ENCODE data around the gene BBX.

Gene BBX

GRCh38 chr3:107660306-107660976 is 137.7 kb downstream of the BBX start:
- Histone ChIP-seq H3K4me2 (no peak overlapping the region), H4K20me1 (peaks cover 12% of the 10 kb centered on the region), H3K4me1 (peaks cover 11% of the 10 kb centered on the region; the same call in 1 of the 2 replicates), H3K27me3 (no peaks in the 10 kb centered on the region), H3K9ac (no peak overlapping the region), H3K36me3 (0 out of 2 replicates have a peak, but pooled peaks cover under 1% of the 10 kb centered on the region), H3K27ac (no peak overlapping the region), H3K4me3 (no peak overlapping the region), H3K9me3 (no peaks in the 10 kb centered on the region)
- no peak for TF ChIP-seq Cebpa-rat (IDR thresholded peaks at IDR 0.05)

DNA sequence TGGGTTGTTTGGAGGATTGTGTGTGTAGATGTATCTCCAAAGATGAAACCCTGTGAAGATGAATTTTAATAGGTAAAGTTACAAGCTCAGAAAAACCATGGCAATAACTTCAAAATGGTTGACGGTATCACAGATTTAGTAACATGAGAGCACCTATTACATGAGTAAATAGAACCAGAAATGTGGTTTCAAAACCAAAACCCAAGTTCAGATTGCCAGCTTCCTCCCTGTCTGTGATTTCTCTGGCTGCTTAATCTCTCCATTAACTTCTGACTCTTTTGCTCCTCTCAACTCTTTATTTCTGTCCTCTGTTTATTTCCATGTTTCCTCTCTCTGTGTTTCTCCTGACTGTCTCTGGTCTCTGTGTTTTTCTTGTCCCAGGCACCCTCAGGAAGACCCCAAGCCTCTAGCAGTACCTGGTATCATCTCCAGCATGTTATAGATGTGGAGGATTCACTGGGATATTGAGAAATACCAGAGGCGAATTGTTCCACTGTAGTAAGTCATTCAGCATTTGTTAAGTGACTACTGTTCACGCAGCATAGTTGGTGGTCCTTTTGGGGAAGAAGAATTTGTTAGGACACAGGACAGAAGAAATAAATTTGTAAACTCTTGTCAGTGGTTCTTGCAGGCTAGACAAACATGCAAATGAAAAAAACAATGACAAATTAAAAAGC is 138.8 kb downstream of the BBX start:
- no peaks in the 10 kb centered on the region for H3K9me3 ChIP-seq
- no peak overlapping the region for H3K4me2 ChIP-seq
- H3K9ac ChIP-seq, result no peak overlapping the region
- no peak for TF ChIP-seq Cebpa-rat (IDR thresholded peaks at IDR 0.05)
- peaks cover 11% of the 10 kb centered on the region; the same call in 1 of the 2 replicates for H3K4me1 ChIP-seq
- H4K20me1 ChIP-seq, result peaks cover 23% of the 10 kb centered on the region
- H3K36me3 ChIP-seq, result peaks cover 7% of the 10 kb centered on the region; the same call in 1 of the 2 replicates
- no peaks in the 10 kb centered on the region for H3K27me3 ChIP-seq
- no peak overlapping the region for H3K27ac ChIP-seq
- H3K4me3 ChIP-seq, result no peak overlapping the region

DNA sequence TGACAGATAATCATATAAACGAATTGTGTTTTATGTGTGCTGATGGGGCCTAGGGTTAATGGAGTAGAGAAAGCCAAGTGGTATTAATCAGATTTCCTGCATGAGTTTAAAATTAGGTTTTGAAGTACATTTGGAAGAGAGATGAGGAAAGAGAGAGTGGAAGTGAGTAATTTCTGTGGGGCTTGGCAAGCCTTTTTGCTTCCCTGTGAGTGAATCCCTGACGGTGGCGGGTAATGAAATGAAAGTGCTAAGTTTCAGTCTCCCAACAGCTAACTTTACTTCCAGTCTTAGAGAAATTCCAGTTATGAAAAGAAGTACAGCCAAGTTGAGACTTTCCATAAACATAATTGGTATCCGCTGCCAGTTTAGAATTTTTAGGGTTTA is 139.4 kb downstream of the BBX start:
- H3K27ac ChIP-seq, result no peak overlapping the region
- peaks cover 25% of the 10 kb centered on the region for H4K20me1 ChIP-seq
- H3K36me3 ChIP-seq, result peaks cover 7% of the 10 kb centered on the region; the same call in 1 of the 2 replicates
- TF ChIP-seq Cebpa-rat (IDR thresholded peaks at IDR 0.05), result no peak
- no peak overlapping the region for H3K4me3 ChIP-seq
- no peak overlapping the region for H3K9ac ChIP-seq
- no peaks in the 10 kb centered on the region for H3K27me3 ChIP-seq
- H3K9me3 ChIP-seq, result no peaks in the 10 kb centered on the region
- no peak overlapping the region for H3K4me2 ChIP-seq
- peaks cover 11% of the 10 kb centered on the region; the same call in 1 of the 2 replicates for H3K4me1 ChIP-seq

GRCh38 chr3:107662586-107662985 is 139.8 kb downstream of the BBX start:
- H4K20me1 ChIP-seq, result peaks cover 25% of the 10 kb centered on the region
- H3K36me3 ChIP-seq, result peaks cover 7% of the 10 kb centered on the region; the same call in 1 of the 2 replicates
- no peaks in the 10 kb centered on the region for H3K9me3 ChIP-seq
- H3K4me1 ChIP-seq, result peaks cover 11% of the 10 kb centered on the region; the same call in 1 of the 2 replicates
- H3K4me3 ChIP-seq, result no peak overlapping the region
- H3K27me3 ChIP-seq, result no peaks in the 10 kb centered on the region
- H3K9ac ChIP-seq, result no peak overlapping the region
- no peak overlapping the region for H3K4me2 ChIP-seq
- no peak overlapping the region for H3K27ac ChIP-seq
- no peak for TF ChIP-seq Cebpa-rat (IDR thresholded peaks at IDR 0.05)

DNA sequence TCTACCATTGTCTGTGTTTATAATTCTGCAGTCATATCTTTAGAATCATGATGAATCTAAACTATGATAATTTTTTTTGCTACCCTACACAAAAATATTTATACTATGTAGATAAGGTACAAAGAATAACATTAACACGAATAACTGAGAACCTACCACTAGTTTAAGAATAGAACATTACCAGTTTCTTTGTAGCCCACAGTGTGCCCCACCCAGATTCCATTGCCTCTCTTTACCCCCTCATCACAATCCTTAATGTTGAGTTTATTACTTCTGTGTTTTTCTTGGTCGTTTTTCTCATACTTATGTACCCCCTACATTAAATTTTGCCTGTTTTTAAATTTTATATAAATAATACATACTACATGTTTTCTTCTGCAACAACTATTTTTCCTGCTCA is 140.5 kb downstream of the BBX start:
- Histone ChIP-seq H3K9ac (no peak overlapping the region), H4K20me1 (peaks cover 28% of the 10 kb centered on the region), H3K27me3 (no peaks in the 10 kb centered on the region), H3K4me3 (no peak overlapping the region), H3K27ac (no peak overlapping the region), H3K4me2 (no peak overlapping the region), H3K36me3 (peaks cover 7% of the 10 kb centered on the region; the same call in 1 of the 2 replicates), H3K9me3 (no peaks in the 10 kb centered on the region), H3K4me1 (peaks cover 11% of the 10 kb centered on the region; the same call in 1 of the 2 replicates)
- no peak for TF ChIP-seq Cebpa-rat (IDR thresholded peaks at IDR 0.05)

DNA sequence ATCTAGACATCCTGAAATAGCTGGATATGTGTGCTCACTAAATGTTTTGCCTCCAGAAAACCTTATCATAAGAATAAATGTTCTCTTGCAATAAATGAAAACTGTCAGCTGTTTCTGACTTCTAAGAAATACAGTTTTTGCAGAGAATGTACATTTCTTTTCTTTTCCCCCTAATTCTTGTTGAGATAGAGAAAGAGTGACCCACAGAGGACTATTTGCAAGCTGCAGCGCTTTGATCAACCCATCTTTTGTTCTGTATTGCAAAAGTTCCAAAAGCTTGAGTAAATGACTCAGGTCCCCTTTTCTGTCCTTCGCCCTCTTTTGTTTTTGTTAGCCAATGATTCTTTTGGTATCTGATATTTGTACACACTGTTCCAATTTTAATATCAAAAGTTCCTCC is 141.9 kb downstream of the BBX start:
- H4K20me1 ChIP-seq, result peaks cover 38% of the 10 kb centered on the region
- no peaks in the 10 kb centered on the region for H3K27me3 ChIP-seq
- TF ChIP-seq Cebpa-rat (IDR thresholded peaks at IDR 0.05), result no peak
- H3K4me2 ChIP-seq, result no peak overlapping the region
- H3K9ac ChIP-seq, result no peak overlapping the region
- H3K36me3 ChIP-seq, result peaks cover 7% of the 10 kb centered on the region; the same call in 1 of the 2 replicates
- H3K9me3 ChIP-seq, result no peaks in the 10 kb centered on the region
- no peak overlapping the region for H3K27ac ChIP-seq
- H3K4me1 ChIP-seq, result peaks cover 11% of the 10 kb centered on the region; the same call in 1 of the 2 replicates
- no peak overlapping the region for H3K4me3 ChIP-seq

DNA sequence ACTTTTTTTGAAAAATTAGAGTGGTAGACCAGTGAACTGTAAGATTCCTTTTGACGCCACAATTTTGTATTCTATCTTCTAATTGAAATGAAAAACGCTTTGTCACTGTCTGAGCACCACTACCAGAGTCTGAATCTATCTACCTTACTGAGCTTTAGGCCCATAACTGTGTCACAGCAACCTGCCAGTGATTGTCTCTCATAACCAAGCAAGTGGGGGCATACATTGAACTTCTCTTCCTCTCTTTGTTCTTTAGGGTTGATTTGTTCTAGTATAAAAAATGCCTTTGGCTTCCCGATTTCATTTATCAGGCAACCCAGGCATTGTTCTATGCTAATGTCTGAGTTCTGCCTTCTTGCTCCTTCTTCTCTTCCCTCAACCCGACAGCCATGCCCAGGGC is 142.6 kb downstream of the BBX start:
- Histone ChIP-seq H3K36me3 (peaks cover 7% of the 10 kb centered on the region; the same call in 1 of the 2 replicates), H3K9me3 (no peaks in the 10 kb centered on the region), H3K4me2 (no peak overlapping the region), H3K4me1 (peaks cover 11% of the 10 kb centered on the region; the same call in 1 of the 2 replicates), H4K20me1 (peaks cover 35% of the 10 kb centered on the region; the same call in 1 of the 2 replicates), H3K9ac (no peak overlapping the region), H3K4me3 (no peak overlapping the region), H3K27me3 (no peaks in the 10 kb centered on the region), H3K27ac (no peak overlapping the region)
- no peak for TF ChIP-seq Cebpa-rat (IDR thresholded peaks at IDR 0.05)

DNA sequence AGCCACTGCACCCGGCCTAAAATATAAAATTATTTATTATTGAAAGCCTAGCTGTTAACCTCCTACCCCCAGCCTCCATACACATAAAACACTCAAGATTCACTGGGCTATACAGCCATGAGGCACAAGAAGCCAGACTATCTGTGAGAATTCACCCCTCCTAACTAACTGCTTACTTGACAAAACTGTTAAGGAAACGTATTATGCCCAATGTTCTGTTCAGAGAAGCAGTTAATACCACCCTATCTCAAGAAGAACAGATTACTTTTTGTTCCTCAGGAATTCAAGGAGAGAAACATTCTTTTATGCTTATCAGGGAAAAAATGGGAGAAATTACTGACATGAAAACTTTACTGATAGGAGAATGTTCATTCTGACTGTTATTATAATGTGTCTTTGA is 144.1 kb downstream of the BBX start:
- Histone ChIP-seq H3K9ac (no peak overlapping the region), H3K27ac (no peak overlapping the region), H3K4me3 (no peak overlapping the region), H4K20me1 (peaks cover 35% of the 10 kb centered on the region; the same call in 1 of the 2 replicates), H3K4me1 (0 out of 2 replicates have a peak, but pooled peaks cover 4% of the 10 kb centered on the region), H3K27me3 (no peaks in the 10 kb centered on the region), H3K36me3 (peaks cover 7% of the 10 kb centered on the region; the same call in 1 of the 2 replicates), H3K9me3 (no peaks in the 10 kb centered on the region), H3K4me2 (no peak overlapping the region)
- no peak for TF ChIP-seq Cebpa-rat (IDR thresholded peaks at IDR 0.05)

GRCh38 chr3:107668416-107668815 is 145.7 kb downstream of the BBX start:
- Histone ChIP-seq H3K4me1 (no peaks in the 10 kb centered on the region), H3K4me3 (no peak overlapping the region), H3K9ac (no peak overlapping the region), H3K36me3 (peaks cover 7% of the 10 kb centered on the region; the same call in 1 of the 2 replicates), H3K4me2 (no peak overlapping the region), H3K27ac (no peak overlapping the region), H3K27me3 (no peaks in the 10 kb centered on the region), H3K9me3 (no peaks in the 10 kb centered on the region), H4K20me1 (peaks cover 35% of the 10 kb centered on the region; the same call in 1 of the 2 replicates)
- TF ChIP-seq Cebpa-rat (IDR thresholded peaks at IDR 0.05), result no peak

DNA sequence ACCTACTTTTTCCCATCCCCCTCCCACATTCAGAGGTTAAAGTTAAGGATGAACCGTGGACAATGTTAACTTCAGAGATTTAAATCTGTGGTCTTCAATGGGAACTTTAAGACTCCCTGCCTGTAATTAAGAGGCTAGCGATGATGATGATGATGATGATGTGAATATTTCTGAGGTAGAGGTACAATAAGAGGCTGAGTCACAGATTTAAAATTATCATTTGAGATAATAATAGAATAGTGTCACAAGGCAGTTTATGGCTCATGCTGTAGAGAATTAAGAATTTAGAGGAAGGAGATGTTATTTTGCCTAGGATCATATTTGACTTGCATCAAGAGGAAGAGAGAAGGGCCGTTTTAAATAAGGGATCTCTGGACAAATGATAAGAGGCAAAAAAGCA is 146.2 kb downstream of the BBX start:
- H3K4me2 ChIP-seq, result no peak overlapping the region
- no peaks in the 10 kb centered on the region for H3K27me3 ChIP-seq
- peaks cover 7% of the 10 kb centered on the region; the same call in 1 of the 2 replicates for H3K36me3 ChIP-seq
- no peaks in the 10 kb centered on the region for H3K4me1 ChIP-seq
- no peak for TF ChIP-seq Cebpa-rat (IDR thresholded peaks at IDR 0.05)
- H3K4me3 ChIP-seq, result no peak overlapping the region
- H3K9ac ChIP-seq, result no peak overlapping the region
- no peaks in the 10 kb centered on the region for H3K9me3 ChIP-seq
- no peak overlapping the region for H3K27ac ChIP-seq
- H4K20me1 ChIP-seq, result peaks cover 35% of the 10 kb centered on the region; the same call in 1 of the 2 replicates

Data from BLaER1 (cell line).